GM21367 (cell line): ENCODE results near the gene PIAS4.

Source experiments
- ATAC-seq: cut with Tn5 transposase; IDR thresholded peaks from one replicate; pipeline ENCODE4 v1.9.1; 2021; ENCODE audit not compliant: unreplicated experiment

The PIAS4 gene

DNA sequence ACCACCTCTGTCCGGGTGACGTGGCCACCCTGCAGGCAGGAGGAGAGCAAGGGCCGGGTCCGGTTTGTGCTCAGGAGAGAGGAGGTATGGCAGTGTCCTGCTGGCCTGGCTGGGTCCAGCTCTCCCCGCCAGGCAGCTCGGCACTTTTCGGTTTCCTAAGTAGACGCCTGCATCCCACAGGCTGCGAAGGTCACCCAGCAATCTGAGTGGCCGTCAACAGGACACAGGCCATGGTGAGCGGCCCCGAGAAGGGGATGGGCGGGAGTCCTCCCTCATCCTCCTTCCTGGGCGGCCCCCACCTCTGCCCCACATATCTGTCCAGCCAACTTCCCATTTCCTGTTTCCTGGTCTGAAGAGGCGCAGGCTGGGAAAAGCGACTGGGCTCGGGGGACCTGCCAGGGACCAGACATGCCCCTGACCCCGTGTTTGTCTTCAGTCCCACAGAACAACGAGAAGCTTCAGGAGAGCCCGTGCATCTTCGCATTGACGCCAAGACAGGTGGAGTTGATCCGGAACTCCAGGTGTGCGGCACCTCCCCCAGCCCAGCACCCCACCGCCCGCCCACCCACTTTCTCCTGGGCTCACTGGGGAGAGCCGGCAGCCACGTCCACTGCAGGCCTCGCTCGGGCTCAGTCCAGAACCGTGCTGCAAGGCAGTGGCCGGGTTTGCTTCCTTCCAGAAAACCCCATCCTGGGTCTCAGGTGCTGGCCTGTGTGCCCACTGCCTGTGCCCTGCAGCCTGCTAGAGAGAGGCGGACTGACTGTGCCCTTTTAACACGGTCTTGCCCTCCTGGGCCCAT lies 16.3 kb downstream of the PIAS4 start:
- no peak for ATAC-seq

DNA sequence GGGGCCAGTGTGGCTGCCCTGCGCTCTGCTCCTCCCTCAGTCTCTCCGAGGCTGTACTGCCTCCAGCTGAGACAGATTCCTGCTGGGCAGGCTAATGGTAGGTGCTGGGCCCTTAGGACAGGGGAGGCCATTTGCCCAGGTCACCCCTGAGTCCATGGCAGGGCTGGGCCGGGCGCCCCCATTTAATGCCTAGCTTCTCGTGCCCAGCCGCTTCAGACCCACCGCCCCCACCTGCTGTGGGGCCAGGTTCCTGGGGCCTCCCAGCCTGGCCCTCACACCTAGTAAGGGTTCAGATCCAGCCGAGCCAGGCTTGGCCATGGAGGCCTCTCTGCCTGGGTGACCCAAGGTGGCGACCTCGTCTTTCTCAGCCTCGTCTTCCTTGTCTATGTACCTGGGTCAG lies 17.8 kb downstream of the PIAS4 start:
- ATAC-seq, result no peak

DNA sequence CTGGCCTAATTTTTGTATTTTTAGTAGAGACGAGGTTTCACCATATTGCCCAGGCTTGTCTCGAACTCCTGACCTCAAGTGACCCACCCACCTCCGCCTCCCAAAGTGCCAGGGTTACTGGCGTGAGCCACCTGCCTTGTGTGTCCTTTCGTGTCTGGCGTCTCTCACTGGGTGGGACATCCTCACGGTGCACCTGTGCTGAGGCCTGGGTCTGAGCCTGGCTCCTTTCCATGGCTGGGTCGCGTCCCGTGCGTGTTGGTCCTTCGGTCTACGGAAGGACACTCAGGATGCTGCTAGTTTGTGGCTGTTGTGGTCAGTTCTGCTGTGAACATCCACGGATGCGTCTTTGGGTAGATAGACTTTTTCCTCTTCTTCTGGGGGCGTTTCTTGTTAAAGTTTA lies 19.6 kb downstream of the PIAS4 start:
- no peak for ATAC-seq

DNA sequence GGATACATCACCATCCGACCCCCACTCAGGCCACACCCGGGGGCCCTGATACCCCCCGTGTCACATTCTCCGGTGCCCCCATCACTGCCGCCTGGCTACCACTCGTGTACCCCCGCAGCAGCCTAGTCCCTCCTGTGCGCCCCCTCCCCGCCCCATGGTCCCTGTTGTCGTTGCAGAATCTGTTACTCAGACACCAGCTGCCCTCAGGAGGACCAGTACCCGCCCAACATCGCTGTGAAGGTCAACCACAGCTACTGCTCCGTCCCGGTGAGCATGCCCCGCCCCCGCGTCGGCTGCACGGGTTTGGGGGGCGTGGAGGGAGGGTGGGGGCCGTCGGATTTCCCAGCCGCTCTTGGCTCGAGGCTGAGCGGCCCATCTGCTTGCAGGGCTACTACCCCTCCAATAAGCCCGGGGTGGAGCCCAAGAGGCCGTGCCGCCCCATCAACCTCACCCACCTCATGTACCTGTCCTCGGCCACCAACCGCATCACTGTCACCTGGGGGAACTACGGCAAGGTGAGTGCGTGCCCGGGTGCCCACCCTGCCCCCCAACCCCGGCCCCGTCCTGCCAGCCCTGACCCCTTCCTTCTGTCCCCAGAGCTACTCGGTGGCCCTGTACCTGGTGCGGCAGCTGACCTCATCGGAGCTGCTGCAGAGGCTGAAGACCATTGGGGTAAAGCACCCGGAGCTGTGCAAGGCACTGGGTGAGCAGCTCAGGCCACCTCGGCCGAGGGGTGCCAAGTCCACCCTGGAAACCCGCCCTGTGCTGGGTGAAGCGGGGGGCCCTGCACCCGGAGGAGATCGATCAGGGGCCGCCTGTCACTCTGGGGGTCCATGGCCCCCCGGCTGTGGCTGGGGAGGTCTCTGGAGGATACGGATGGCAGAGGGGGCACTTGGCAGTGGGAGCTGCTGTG lies 21.1 kb downstream of the PIAS4 start:
- ATAC-seq, result no peak

DNA sequence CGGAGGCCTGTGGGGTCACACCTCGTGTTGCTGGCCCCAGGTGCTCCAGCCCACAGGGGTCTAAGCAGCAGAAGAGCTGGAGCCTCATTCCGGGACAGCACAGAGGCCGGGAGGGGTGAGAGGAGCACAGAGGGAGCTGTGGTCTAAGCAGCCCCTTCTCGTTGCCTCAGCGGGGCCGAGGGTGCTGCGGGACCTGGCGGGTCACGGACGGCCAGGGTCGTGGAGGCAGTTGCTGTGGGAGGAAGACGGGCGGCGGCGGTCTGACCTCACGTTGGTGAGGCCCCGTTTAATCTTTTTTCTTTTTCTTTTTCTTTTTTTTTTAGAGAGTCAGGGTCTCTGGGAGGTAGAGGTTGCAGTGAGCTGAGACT lies 21.7 kb downstream of the PIAS4 start:
- no peak for ATAC-seq

DNA sequence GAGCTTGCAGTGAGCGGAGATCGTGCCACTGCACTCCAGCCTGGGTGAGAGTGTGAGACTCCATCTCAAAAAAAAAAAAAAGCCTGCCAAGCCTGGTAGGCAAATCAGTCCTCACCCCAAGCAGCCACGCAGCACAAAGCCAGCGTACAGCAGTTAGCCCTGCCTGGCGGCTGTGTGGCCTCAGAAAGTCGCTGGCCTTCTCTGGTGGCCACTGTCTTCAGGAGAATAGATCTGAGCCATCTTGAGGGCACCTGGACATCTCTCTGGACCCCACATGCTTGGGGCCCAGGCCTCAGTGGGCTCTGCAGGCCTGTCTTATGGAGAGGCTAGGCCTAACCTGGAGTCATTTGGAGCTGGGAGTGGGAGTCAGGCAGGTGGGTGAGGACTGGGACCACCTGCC lies 23.0 kb downstream of the PIAS4 start:
- no peak for ATAC-seq

DNA sequence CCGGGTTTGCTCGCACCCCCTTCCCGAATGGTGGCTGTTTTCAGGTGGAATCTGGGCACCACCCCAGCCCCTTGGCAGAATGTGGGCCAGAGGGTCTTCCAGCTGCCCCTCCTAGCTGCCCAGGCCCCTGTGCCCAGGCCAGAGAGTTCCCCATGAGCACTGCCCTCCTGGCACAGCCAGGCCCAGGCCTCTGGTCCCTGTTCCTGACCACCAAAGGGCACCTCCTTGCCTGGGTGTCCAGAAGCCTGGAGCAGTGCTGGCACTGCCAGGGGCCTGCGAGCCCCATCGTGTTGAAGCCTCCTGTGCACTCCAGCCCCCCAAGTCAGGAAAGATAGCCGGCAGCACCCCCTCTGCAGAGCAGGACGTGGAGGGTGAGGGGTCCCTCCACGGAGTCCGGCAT lies 23.4 kb downstream of the PIAS4 start:
- ATAC-seq, result no peak

DNA sequence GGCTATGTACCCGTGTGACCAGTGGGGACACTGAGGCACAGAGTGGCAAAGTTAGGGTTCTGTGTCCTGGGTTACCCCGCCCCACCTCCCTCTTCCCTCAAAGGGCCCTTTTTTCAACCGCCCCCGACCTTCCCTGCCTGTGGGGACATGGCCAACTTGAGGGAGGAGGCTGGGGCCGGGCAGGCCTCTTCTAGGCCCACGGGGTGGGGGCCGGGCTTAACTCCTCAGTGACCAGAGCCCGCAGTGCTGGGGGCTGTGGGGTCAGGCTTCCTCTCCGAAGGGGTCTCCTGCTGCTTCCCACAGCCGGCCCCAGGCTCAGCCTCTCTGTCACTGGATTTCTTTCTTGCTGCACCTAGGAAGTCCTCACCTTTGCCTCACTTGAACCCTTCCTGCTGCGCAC lies 23.9 kb downstream of the PIAS4 start:
- no peak for ATAC-seq

DNA sequence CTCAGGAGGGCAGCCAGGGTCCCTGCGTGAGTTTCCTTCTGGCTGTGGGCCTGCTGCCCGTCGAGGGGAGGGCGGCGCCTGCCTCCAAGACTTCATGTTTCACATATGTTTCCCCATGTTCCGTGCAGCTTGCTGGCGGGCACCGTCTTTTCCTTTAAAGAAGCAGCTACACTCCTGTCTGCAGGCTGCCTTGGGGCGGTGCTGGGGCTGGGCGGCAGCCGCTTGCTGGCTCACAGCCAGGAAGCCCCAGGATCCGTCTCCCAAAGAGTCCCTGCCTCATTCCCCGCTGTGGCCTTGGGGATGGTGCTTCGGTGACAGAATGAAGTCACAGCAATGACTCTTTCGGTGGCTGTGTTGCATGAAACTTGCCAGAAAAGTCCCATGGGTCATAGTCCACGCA lies 24.9 kb downstream of the PIAS4 start:
- no peak for ATAC-seq

DNA sequence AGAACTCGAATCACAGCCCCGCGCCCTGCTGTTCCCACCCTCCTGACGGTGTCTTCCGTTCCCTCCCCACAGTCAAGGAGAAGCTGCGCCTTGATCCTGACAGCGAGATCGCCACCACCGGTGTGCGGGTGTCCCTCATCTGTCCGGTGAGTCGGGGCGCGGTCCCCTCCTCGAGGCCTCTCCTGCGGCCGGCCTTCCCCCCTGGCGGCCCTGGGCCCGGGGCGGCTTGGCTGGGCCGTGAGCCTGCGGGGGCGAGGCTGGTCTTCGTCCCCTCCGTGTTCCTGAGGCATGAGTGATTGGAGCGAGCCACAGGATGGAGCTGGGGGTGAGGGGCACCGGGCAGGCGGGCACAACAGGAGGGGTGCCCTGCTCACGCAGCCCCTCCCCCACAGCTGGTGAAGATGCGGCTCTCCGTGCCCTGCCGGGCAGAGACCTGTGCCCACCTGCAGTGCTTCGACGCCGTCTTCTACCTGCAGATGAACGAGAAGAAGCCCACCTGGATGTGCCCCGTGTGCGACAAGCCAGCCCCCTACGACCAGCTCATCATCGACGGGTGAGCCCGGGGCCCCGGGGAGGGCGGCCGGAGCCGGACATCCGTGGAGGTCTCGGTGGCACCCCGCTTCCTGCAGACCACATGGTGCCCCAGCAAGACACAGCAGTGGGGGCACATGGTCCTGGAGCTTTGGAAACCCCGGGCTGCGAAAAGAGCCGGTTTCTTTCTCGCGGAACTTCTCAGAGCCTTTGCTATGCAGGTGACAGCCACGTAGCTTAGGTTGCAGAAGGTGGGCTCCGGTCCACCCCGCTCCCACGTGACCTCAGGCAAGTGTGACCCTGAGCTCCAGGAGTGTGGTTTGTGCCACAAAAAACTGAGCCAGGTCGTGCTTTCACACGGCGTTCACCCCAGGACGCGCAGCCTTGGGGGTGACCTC lies 25.8 kb downstream of the PIAS4 start:
- no peak for ATAC-seq

DNA sequence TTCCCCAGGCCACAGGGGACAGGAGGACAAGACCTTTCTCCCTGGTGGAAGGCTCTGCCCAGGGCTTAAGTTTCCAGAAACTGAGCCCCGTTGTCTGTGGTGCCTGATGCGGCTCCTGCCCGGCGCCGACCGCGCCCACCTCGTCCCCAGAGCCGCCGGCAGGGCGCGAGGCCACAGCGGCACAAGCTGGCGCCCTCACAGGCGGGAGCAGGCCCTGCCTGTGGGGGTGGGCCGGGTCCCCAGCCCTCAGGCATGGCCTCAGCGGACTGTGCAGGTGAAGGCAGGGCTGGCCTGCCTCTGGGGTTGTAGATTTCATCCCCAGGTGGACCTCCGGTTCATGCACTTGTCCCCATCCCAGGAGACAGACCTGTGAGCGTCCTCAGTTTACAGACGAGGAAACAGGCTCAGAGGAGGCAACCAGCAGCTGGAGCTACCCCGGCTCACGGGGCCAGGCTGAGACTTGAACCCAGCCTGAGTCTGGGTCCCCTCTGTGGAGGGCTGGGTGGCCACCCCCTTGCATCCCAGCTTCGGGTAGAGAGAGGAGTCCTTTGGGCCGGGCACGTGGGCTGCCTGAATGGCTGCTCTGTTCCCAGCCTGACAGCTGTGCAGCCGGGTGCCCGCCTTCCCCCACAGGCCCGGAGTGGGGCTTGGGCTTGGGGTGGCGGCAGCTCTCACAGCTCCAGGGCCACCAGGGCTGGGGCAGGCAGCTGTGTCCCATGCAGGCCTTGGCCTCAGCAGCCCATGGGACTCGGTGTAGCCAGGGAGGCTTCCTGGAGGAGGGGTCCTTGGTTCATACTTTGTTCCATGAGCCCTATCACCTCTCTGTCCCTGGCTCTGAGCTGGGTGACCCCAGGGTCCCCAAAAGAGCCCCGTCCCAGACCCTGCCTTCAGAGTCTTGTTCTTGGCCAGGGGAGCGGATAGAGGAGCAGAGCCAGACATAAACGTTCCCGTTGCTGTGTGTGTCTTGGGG lies 26.8 kb downstream of the PIAS4 start:
- ATAC-seq, result no peak

DNA sequence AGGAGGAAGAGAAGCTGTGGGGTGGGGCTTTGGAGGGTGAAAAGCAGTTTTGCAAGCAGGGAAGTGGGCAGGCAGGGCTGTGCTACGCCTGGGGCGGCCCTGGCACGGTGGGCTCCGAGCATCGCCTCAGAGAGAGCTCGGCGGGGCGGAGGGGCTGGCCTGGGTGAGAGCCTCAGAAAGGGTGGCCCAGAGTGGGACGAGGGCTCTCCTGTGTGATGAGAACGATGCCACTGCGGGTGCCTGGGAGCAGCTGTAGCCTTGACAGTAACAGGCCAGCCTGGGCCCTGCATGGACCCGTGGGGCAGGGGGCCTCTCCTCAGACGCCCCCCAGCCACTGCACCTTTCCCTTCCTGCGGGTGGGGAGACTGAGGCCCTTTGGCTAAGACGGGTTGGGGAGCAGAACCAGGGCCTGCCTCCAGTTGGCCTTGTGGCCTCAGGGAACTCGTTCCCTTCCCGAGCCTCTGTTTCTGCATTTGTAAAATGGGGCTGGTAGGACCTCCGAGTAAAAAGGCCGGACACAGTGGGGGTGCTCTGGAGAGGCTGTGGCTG lies 27.6 kb downstream of the PIAS4 start:
- ATAC-seq, result no peak

DNA sequence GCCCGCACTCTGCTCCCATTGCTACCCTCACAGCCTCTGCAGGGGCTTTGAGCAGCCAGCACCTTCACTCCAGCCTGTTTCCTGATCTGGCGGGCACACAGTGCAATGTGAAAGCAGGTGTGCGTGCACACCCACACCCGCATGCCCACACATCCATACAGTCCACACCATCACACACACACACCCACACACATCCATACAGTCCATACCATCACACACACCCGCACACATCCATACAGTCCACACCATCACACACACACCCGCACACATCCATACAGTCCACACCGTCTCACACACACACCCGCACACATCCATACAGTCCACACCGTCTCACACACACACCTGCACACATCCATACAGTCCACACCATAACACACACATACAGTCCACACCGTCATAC lies 28.0 kb downstream of the PIAS4 start:
- no peak for ATAC-seq

DNA sequence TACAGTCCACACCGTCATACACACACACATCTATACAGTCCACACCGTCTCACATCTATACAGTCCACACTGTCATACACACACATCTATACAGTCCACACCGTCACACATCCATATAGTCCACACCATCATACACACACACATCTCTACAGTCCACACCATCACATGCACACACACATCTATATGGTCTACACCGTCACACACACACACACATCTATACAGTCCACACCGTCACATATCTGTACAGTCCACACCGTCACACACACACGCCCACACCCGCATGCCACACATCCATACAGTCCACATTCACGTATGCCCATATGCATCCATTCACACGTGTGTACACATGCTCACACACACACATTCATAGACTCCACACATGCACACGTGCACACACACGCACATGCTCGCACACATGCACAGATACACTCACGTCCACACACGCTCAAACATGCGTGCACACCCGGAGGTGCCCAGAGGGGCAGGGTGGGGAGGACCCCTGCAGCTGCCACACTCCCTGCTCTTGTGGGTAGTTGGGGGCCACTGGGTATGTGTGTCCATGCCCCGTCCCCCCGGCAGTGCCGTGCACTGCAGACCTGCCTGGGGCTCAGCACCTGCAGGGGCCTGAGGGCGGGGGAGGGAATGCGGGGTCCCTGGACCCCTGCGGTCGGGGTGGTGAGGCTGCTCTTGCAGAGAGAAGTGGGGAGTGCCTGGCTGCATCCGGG lies 29.2 kb downstream of the PIAS4 start:
- no peak for ATAC-seq

DNA sequence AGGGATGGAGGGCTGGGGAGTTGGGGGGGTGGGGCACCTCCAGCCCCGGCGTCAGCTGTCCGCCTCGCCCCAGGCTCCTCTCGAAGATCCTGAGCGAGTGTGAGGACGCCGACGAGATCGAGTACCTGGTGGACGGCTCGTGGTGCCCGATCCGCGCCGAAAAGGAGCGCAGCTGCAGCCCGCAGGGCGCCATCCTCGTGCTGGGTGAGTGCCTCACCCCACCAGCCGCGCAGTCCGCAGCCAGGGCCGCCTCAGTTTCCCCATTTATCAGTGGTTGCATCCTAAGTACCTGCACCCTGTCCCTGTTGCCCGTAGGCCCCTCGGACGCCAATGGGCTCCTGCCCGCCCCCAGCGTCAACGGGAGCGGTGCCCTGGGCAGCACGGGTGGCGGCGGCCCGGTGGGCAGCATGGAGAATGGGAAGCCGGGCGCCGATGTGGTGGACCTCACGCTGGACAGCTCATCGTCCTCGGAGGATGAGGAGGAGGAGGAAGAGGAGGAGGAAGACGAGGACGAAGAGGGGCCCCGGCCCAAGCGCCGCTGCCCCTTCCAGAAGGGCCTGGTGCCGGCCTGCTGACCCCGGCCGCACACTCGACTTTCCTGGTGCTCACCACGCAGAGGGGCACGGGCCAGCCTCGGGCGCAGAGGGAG lies 29.9 kb downstream of the PIAS4 start:
- ATAC-seq, result no peak

DNA sequence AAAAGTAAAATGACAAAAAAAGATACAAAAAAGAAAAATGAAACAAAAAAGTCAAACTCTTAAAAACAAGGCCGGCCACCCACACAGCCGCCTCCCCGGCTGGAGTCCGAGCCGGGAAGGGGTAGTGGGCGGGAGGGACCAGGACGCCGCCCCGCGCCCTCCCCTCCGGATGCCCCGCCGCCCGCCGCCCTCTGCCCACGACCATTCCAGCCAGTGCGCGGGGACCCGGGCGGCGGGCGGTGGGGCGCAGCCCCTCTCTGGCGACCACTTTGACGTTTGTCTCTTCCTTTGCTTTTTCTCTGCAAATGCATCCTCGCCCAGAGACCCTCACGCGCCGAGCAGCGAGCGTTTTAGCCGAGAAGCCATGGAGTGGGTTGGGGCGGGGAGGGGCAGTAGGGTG lies 30.5 kb downstream of the PIAS4 start:
- ATAC-seq, result no peak

DNA sequence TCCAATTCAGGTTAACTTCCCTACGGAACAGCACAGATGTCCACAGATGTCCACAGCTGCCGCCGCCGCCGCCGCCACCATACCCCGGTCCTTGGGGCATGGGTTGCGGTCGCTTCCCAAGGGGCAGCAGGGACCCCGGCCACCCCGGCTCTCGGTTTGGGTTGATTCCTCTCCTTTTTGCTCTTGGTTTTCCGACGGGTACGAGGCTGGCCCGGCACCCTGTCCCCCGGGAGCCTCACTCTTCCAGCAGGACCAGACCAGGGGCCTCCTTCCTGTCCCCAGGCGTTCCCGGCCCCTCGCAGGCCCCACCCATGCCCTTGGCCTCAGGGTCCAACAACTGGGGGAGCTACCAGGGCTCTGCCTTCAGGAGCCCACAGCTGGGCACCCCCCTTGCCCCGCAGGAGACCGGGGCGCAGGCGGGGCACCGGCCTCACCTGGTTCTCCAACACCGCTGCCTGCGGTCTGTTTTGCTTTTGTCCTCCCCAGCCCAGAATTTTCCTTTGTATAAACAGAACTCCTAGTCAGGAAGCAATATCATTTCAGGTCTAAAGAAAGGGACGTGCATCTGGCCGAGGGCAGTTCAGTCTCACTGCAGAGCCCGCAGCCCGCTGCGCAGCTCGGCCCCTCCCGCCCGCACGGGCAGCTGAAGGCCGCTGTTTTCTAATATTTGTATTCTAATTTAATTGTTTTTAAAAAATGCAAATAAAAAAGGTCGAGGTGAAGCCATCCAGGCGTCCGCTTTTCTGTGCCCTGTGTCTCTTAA lies 31.3 kb downstream of the PIAS4 start:
- ATAC-seq, result no peak
